Measurements from ENCODE around the gene SERTAD3.
"Not testable (repeated sequence)": the region's sequence is repeated elsewhere in the genome, so short reads cannot be mapped to it uniquely, and the experiment has no call there.

- not testable (repeated sequence) for TF ChIP-seq CTCF (conservative IDR thresholded peaks at IDR 0.05; ENCODE audit: low read depth, low read length); RAD21 (IDR thresholded peaks at IDR 0.05; ENCODE audit: low read length); RCOR1 (IDR thresholded peaks at IDR 0.05; ENCODE audit: insufficient replicate concordance, low read length); USF2 (IDR thresholded peaks at IDR 0.05; ENCODE audit: low read depth, low read length); POLR2A (IDR thresholded peaks at IDR 0.05; ENCODE audit: low read depth, low read length); BHLHE40 (IDR thresholded peaks at IDR 0.05; ENCODE audit: low read depth, low read length); SMC3 (IDR thresholded peaks at IDR 0.05; ENCODE audit: low read depth, low read length); RFX5 (IDR thresholded peaks at IDR 0.05; ENCODE audit: low read depth, low read length)
Measured at GRCh38 chr19:40463587-40464037, 19.5 kb upstream of the SERTAD3 start.

All from IMR-90 (cell line).